Non-pigmented ciliary epithelial cell (primary cell): Measurements from ENCODE around the gene NOCT.
A peak's percentile ranks its signal among the peaks of the same experiment; 100 is the strongest.
"Not testable (repeated sequence)": the region's sequence is repeated elsewhere in the genome, so short reads cannot be mapped to it uniquely, and the experiment has no call there.

Experiments used
- DNase-seq: peaks from one replicate; pipeline ENCODE4 v3.0.0-alpha.2; 2010; ENCODE audit warnings: low read depth

Gene NOCT

DNA sequence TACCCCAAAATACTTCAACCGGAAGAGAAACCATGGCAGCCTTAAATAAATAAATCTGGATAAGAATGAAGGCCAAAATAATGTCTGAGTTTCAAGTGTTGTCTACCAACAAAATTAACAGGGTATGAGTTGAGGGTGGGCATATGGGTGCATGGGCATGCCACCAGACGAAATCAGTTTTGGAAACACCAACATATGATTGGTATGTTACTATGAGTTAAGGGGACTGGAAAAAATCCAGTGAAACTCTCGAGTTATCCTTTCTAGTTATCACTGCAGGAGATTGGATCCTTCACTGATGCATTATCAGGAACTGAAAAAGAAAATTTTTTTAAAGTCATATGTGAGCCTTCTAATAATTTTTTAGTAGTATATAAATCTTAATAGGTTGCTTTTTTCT is 32.4 kb downstream of the NOCT start:
- DNase-seq, result no peak

DNA sequence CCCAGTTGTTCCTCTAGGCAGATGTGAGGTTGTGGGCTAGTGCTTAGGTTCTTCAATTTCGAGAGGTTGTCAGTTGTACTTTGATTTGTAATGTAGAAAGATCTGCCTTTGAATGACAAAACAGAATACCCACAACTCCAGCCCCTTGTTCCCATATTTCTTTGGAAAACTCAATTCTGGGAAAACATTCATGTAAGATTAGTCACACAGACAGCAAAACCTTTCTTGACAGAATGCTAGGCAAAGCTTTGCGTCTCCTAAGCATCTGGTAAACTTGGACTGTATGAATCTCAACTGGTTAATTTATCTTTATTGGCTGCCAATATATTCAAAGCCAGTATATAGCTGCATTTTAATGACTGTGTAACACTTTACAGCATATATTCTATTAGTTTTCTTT is 34.9 kb downstream of the NOCT start:
- no peak for DNase-seq

DNA sequence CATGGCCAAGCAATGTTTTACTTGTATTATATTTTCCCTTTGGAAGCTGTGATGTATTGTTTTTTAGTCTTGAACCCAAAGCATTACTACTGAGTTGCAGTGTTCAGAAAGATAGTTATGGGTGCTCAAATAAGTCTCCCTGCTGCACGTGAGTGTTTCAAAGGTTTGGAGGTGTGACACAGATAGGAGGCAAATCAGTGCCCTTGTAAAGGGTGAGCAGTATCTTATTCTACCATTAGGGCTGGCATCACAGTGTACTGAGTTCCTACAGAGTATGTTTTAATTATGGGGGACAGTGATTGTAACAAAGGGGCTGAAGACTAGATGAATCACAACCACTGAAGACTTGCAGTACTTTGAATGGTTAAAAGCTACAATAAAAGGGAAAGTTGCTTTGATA is 38.3 kb downstream of the NOCT start:
- no peak for DNase-seq

DNA sequence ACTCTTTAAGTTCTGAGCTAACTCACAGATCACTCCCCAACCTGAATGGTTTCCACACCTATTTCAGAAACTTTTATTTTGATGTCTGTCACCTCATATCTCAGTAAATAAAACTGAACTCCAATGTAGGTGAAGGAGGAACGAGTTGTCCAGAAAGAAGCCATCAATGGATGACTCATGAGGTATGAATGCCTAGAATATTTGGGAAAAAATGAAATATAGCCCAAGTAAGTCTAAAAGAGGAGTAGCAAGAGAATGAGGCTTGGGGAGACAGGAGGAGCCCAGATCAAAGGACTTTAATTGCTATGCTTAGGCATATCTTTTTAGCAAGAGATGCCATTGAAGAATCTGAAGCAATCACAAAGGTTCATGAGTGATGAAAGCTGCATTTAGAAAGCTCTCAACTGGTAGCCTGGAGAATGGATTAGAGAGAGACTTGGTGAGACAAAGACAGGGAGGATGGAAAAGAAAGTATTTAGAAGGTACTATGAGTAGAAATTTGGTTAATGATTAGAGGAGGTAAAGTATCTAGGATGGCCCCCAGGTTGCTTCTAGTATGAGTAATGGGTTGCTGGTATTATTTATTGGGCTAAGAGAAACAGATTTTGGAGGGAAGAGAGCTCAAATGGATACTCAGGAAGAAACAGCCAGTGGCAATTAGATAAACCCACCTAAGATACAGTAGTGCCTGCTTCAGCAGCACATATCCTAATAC is 39.4 kb downstream of the NOCT start:
- DNase-seq, result no peak

DNA sequence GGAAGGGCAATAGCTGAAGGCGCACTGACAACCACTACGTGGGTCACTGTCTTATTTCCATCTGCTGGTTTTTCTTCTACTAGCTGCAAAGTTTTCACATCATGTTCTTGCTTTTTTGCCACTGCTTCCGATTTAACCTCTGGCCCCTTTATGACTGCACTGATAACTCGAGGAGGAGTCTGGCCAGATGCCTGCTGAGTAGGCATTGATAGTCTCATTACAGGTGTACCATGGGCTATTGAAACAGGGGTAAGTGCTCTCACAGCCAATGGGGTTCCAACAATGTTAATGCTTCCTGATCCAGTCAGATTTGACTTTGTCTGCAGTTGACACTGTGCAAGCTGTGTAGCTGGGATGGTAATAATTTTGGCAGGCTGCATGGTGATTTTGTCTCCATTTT is 43.4 kb downstream of the NOCT start:
- not testable (repeated sequence) for DNase-seq

DNA sequence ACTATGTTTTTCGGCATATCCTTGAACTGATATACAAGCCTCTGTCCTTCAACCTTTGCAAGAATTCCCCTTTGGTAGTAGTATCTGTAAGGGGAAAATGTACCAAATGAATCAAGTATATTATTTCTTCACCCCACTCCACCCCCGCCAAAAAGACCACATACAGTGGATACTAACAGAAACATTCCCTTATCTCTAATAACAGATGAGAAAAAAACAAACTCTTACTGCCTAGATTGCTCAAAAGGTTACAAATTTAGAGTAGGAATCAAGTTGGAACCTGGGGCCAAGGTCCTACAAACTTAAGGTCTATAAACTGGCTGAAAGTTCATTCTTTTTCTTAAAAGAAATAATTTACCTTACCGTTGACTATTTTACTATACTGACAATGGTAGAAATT is 45.0 kb downstream of the NOCT start:
- no peak for DNase-seq

DNA sequence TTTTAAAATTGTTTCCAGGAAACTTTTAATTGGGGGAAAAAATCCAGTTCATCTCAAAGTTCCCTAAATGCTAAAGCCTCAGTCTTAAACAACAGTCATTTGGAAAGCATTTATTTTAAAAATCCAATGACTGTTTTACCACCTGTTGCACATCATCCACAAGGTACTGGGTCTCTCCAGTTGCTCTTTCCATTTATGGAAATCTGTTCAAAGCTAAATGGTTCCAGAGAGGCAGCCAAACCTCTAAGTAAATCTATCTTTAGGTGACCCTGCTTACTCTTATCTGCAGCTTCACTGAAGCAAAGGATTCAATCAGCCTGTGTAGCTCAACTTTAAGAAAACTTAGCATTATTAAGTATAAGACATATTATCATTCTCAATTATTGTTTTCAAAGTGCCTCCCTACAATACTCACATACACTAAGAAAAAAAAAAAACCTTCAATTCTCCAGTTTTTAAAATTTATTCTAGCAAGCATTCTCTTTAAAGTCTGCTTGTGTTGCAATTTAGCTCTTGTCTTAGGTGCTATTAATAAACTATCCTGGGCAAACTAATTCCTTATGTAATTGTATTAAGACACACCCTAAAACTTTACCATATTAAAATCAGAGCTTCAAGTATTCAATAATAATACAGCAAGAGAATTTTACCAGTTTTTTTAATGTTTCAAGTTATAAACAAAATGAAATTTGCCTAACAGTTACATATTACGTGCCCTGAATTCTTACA is 60.6 kb downstream of the NOCT start:
- no peak for DNase-seq

DNA sequence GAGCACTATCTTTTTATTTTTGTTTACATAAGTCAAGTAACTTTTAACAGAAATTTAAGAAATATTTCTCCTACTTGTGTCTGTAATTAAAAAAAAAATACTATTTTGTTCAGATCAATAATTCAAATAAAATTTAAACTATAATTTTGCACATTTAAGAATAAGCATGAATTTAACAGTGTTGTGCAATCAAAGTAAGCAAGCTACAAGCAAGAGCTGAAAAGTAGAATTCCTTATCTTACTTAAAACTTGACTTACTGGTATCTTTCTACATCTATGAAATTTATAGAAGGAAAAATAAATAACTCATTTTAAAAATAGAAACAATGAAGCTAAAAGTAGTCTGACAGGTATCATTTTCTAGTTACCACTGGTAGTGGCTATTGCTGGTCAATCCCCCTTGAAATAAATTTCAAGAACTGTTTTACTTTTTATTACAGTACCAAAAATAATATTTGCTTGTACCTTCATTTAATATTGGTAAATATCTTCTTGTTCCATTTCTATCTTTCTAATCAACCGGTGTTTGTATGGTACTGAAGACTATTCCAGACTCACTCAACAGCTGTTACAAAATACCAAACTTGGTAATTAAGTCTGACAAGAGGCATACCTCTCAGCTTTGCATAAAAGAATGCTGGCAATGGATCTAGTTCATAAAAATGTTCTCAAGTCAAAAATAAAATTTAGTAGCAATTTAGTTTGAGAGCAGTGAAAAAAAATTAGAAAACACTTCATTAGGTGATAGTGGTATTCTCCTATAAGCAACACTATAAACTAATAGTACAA is 62.2 kb downstream of the NOCT start:
- DNase-seq, result no peak

DNA sequence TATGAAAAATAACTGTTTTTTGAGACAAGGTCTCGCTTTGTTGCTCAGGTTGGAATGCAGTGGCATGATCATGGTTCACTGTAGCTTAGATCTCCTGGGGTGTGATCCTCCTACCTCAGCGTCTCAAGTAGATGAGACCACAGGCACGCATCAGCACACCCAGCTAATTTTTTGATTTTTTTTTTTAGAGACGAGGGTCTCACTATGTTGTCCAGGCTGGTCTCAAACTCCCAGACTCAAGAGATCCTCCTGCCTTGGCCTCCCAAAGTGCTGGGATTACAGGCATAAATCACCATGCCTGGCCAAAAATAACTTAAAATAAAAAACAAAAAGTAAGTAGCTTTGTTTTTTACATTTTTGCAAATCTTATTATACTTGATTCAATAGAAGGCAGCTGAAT is 63.3 kb downstream of the NOCT start:
- no peak for DNase-seq

DNA sequence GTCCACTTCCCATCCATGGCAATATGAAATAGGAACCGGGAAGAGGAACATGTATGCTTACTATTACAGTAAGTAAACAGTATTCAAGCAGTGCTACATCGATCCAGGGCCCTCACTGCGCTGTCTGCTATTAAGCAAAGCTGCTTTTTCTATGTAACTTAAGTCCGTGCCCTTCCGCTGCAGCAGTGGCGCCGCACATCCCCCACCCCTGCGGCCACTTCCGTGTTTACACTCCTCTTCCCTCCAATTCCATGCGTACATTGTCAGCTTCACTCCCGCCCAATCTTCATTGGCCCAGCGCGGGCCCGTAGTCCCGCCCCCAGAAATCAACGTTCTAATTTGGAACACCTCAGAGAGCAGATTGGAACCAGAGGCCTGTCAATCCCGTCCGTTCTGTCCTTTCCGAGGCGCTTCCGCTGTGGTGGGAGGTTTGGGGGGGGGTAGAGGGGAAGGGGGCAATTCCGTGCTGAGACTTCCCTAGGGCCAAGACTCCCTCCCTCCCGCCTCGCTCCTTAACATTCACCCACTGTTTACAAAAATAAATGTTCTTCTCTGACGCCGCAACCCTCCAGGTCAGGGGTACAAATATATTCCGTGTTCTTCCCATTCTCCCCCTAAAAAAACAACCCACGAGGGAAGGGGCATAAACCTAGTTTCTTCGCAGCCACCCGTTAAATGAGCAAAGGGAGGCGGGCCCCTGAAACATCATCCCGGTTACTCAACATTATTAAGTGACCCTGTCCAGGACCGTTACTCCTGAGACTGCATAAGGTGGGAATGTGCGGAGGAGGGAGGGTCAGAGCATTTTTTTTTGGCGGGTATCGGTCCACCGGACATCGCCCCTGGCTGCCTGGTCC is 67.4 kb downstream of the NOCT start:
- peak; percentile 89 for DNase-seq

DNA sequence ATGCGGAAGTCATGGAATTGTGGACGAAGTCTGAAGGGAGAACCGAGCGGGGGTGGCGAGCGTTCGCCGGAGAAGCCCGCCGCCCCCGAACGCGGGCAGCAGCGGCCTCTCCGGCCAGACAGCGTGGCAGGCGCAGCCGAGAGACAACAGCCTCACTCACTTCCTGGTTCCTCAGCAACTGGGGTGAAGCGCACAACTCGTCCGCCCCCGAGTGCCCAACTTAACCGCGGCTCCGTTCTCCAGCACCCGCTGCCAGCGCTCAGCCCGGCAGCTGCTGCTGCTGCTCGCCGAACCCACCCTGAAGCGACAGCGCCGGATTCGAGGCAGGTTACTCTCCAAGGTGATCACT is 68.0 kb downstream of the NOCT start:
- no peak for DNase-seq

DNA sequence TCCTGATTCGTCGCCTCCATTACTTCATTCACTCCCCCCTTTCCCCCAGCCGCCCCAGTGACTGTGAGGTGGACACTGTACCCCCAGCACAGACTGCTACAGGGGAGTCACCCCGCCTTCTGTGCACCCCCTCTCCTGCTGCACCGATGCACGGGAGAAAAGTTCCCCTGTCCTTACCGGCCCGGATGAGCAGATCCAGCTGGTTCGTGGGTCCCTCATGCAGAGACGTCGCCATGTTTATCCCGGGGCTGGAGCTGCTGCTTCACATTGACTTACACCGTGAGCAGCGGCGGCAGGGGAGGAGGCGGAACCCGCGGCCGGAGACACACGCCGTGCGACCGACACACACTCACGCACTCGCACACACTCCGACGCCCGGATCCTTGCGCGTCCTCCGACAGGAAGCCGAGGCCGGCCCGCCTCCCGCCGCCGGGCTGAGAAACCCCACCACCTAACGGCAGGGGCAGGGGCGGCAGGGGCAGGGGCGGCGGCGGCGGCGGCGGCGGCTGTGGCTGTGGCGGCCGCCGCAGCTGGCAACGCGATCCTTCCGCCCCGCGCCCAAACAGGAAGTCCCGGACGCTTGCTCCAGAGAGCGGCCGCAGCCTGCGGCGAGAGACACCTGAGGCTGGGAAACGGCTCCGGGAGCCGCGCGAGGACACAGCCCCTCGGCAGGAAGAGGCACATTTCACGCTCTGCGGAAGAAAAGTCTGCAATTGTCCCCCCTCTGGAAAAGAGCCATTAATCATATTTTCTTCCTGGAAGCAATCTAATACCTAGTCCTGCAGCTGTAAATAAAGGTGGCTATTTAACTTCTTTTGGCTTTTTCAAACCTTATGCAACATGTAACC is 68.6 kb downstream of the NOCT start:
- DNase-seq, result peak; percentile 63

DNA sequence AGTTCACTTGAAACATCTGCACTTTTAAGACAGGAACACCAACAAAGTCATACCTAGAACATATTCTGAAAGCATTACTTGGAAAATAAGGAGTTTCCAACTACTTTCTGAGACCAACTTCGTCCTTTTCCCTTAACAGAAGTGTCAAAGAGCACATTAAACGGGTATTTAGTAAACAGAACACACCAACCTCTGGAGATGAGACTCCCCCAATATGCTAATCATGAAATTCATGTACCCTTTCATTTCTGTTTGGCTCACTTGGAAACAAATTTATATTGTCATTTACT is 69.2 kb downstream of the NOCT start:
- no peak for DNase-seq

DNA sequence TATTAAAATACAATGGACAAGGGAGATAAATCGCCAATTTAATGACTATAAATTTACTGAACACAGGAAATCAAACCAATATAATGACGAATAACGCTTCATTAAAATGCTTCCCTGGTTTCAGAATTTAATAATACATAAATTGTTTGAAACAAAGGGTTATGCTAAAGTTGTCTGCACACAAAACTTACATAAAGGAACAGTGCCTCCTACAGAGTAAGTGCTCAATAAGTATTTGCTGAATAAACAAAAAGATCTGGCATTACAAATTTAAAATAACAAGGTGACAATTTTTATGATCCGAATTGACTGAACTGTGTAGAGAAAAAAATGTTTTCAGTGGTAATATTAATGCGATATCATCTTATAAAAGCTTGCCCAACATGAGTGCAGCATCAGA is 69.6 kb downstream of the NOCT start:
- DNase-seq, result no peak

DNA sequence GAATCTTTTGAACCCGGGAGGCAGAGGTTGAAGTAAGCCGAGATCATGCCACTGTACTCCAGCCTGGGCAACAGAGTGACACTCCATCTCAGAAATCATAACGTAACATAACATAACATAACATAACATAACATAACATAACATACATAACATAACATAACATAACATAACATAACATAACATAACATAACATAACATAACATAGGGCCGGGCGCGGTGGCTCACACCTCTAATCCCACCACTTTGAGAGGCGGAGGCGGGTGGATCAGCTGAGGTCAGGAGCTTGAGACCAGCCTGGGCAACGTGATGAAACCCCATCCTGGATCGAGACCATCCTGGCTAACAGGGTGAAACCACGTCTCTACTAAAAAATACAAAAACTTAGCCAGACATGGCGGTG is 76.7 kb downstream of the NOCT start:
- DNase-seq, result no peak
